GM18519 (cell line): ENCODE measurements around the gene MBOAT7.

ENCODE experiments used
- ATAC-seq: cut with Tn5 transposase; IDR thresholded peaks from one replicate; pipeline ENCODE4 v1.9.1; 2021; ENCODE audit warnings: mild to moderate bottlenecking, moderate library complexity; ENCODE audit not compliant: unreplicated experiment, low FRiP score

The MBOAT7 gene

DNA sequence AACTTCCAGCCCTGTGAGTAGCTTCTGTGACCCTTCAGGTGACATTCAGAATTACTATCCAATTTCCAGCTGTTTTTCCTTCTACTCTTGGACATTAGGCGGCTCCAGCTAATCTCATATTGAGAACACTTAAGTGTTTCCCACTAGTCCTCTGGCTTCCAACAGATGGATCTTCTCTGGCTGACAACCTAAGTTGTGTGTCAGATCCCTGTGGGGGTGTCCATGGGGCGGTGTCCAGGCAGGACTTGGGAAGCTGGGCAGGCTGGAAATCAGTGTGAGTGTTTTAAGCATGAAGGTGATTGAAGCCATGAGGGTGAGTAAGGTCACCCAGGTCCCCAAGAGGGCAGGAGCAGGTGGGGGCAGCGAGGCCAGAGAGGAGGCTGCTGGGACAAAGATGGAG is 41.7 kb downstream of the MBOAT7 start:
- no peak for ATAC-seq

DNA sequence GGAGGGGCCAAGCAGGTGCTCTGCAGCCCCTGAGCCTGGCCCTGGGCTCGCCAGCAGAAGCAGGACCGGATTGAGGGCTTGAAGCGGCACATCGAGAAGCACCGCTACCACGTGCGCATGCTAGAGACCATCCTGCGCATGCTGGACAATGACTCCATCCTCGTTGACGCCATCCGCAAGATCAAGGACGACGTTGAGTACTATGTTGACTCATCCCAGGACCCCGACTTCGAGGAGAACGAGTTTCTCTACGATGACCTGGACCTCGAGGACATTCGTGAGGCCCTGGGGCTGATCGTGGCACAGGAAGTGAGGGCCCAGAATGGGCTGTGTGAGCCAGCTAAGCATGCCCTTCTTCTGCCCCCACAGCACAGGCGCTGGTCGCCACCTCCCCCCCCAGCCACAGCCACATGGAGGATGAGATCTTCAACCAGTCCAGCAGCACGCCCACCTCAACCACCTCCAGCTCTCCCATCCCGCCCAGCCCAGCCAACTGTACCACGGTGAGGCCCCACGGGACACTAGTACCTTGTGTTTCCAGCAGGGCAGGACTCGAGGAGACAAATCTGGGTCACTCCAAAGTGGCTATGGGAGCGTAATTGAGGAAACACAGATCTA is 43.7 kb downstream of the MBOAT7 start:
- ATAC-seq: no peak

DNA sequence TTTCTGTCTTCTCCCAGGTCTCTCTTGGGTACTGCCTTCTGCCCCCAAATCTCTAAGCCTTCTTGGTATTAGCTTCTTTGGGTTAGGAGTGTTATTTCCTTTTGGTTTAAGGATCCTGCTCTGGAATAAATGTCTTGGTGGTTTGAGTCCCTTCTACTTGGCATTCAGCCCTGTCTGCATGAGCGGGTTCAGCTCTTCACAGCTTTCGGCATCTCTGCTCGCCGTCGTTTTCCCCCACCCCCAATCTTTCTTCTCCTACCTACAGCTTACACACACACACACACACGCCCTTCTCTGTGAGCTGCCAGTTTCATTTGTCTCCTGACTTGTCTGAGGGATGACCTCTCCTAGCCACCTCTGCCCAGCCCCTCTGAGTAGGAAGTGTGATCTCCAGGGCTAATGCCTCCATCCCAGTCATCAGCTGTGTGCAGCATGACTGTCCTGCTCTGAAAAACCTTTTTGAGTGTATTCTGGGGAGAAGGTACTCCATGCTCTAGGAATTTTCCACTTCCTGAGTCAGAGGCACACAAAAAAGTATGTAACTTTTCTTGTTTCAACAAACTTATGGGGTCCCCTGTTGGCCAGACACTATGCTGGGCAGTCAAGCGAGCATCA is 47.1 kb downstream of the MBOAT7 start:
- ATAC-seq: no peak

DNA sequence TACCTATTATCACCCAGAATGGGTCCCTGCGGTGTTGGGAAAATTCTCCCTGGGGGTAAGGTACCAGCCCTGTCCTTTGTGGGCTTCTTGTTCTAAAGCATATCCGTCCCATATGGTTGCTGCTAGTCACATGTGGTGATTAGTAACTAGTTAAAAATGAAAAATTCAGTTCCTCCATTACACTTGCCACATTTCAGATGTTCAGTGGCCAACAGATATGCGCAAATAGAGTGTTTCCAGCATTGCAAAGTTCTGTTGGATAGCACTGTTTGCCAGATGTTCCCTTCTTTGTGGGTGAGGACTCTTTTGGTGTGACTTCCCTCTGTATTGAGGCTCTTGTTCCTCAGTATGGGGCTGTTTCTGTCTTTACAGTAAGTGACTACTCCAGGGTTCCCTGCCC is 48.0 kb downstream of the MBOAT7 start:
- no peak for ATAC-seq

DNA sequence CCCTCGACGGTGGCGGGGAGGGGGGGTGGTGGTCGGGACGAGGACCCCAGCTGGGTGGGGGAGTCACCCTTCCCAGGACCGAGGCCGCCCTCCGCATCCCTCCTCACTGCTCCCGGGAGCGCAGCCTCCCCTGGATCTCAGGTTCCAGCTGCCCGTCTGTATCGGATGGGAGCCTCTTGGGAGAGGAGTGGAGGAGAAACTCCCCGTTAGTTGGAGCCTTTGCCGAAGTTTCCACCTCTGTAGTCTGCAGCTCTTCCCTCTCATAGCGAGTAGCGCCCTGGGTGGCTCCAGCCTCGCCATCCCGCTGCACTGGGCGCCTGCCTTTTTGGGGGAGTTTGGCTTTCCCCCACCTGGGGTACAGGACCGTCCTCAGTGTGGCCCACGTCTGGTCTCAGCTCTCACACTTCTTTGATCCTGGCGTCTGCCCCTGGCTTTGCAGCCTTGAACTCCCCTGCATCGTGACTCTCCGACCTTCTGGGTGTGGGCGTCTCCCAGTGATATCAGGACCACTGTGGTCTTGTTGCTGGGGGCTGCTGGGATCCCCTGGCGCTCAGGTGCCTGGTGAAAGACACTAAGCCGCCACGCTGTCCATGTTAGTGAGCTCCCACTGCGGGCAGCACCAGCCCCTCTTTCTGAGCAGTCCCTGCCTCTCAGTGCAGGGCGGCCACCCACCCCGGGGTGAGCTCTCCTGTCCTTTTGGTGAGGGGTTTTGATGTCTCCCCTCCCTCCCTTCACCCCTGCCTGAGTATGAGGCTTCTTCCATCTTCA is 50.7 kb downstream of the MBOAT7 start:
- no peak for ATAC-seq

DNA sequence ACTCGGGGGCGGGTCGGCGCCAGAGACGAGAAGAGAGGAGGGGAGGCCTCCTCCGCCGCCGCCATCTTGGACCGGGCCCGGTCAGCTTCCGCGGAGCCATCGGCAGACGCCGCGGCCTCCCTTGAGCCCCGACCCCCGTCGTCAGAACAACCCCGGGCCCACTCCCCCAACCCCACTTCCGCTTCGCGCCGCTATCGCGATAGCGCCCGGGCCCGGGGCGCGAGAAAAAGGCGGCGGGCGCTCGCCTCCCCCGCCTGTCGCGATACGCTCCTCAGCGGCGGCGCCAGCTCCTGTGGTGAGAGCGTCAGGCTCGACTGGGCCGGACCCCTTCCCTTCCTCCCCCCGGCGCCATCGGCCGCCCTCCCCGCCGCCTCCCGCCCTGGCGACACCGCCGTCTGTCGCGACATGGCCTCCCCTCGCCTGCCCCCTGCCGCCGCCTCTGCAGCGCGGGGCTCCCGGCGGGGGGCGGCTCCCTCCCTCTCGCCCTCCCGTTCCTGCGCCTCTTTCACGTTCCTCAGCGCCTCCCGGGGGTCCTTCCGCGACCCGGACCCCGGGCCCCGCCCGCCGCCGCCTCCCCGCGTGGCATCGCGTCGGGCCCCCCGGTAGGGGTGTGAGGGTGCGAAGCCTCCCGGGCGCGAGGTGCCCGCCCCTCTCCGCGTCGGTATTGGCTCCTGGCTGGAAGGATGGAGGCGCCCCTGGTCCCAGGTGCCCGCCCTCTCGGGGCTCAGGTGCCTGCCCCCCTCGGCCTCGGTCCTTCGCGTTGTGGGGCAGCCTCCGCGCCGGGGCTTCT is 51.5 kb downstream of the MBOAT7 start, which contains the start of gene CNOT3:
CNOT3 (plus strand) TSS at position 64 of the 790 bp plus-strand sequence. CDS start 5,217 bp downstream, outside the sequence.
- ATAC-seq: no peak

DNA sequence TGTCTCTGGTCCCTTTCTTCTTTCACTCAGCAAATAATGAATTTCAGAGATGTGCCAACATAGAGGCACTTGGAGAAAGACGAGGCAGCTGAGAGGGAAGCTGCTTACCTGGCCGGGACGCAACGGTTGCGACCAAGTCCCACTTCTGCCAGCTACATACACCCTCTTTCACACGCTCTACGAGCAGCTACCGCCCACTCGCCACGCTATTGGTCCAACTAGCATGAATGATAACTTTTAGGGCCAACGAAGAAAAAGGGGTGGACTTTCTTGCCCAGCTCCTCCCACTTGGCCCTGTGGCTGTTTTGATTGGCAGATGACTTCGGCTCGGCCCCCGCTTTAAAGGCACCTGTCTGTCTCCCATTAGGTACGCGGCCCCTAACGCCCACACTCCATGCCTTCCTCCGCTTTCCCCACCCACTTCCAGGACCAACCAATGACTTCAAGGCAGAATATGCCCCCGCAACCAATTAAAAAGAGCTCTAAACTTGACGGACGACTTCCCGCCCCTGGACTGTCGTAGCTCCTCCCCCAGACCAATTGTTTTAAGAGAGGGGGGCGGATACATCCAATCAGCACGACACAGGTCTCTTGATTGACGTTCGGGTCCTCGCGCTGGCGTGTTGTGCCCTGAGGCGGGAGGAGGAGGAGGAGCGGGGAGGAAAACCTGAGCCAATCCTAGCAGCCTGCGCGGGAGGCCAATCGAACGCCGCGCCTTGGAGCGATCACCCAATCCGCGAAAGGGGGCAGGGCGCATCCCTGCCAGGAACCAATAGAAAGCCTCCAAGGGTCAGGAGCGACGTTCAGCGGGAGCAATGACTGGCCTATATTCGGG is 52.3 kb downstream of the MBOAT7 start:
- peak; percentile 63 for ATAC-seq

DNA sequence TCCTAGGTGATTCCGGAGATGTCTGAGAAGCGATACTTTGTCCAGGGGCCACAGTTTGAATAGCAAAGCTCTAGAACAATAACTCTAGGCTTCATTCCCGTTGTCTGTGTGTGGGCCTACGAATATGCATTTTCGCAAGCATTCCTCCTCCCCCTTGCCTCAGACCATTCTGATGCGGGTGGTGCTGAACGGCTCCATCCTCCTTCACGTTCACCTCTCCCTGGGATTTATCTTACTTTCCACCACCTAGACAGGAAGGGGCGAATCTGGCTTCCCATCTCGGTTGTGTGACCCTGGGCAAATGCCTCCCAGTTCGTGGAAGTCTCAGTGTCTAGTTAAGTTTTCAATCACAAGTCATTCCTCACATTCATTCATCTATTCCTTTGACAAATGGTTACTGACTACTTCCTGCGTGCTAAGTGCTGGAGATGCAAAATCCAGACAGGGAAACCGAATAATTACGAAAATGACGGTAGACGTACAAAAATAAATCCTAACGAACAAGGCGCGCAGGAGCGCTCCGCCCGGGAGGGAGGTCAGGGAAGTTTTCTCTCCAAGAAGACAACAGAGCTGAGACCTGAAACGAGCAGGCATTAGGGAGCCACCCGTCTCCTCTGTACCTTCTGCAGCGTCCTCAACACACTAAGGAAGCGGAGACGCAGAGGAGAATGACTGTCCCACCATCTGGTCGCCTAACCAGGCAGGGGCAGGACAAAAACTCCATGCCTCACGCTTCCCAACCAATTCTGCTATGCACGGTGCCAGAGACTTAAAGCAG is 53.1 kb downstream of the MBOAT7 start:
- ATAC-seq: no peak

DNA sequence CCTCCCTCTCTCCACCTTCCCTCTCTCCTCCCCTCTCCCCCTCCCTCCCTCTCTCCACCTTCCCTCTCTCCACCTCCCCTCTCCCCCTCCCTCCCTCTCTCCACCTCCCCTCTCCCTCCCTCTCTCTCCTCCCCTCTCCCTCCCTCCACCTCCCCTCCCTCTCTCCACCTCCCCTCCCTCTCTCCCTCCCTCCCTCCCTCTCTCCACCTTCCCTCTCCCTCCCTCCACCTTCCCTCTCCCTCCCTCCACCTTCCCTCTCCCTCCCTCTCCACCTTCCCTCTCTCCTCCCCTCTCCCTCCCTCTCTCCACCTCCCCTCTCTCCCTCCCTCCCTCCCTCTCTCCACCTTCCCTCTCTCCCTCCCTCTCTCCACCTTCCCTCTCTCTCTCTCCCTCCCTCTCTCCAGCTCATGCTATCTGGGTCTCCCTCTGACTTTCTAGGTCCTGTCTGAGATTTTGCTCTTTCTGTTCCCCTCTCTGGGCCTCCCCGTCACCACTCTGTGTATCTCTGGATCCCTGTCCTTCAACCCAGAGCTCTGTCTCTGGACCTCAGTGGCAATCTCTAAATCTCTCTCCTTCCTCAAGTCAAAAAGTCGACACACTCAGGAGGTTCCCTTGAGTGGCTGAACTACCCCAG is 55.3 kb downstream of the MBOAT7 start:
- no peak for ATAC-seq

DNA sequence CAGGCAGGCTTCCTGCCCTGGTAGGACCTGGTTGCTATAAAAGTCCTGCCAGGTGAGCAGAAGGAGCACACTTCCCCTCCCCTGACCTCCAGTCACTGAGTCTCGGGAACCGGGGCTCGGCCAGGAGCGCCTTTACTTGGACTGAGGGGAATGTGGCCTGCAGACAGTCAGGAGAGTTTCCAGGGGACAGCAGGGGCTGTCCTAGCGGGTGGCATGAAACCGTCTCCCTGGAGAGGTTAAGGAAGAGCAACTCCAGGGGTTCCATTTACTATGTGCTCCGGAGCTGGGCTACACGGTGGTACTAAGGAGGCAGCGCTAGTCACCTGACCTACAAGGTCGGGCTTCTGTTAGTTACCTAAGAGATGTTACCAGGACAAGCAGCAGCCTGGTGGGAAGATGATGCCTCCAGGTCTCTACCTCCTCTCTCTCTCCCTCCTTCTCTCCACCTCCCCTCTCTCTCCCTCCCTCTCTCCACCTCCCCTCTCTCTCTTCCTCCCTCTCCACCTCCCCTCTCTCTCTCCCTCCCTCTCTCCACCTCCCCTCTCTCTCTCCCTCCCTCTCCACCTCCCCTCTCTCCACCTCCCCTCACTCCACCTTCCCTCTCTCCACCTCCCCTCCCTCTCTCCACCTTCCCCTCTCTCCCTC is 55.9 kb downstream of the MBOAT7 start:
- ATAC-seq: no peak

DNA sequence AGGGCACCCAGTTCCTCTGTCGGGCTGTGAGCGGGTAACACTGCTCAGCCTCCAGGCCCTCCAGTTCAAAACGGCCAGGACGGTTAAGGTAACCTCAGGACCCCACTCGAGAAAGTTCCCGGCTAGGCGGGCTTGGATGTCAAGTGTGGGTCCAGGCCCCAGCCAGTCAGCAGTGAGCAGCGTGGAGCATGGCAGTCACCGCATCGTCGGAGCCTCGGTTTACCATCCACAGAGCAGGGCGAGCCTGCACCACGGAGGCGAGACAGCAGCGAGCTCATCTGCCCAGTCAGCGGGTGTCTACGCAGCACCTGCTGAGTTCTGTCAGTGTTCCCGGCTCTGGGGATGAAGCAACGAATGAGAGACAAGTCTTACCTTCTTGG is 59.8 kb downstream of the MBOAT7 start:
- ATAC-seq: no peak

DNA sequence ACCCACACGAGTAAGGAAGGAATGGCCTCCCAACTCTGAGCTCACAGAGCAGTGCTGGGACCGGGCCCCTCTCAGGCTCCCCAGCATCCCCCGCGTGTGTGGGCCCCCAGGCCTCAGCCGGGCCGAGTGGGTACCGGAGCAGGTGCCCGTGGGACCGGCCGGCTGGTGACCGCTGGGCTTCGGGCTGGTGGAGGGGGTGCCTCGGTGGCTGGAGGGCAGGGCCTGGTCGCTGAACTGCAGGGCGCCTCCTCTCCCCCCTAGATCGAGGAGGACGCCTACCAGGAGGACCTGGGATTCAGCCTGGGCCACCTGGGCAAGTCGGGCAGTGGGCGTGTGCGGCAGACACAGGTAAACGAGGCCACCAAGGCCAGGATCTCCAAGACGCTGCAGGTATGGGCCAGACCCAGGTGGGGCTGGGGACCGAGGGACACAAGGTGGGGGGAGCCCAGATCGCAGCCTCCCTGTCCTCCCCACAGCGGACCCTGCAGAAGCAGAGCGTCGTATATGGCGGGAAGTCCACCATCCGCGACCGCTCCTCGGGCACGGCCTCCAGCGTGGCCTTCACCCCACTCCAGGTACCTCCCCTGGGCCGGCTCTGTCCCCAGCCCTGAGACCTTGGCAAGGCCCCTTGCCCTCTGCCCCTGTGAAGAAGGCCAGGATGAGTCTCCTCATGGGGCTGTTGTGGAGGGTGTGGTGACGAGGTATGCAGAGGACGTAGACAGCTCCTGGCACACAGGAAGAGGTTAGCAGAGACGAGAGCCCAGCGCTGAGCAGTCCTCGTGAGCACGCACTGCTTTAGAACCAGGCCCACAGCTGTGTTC is 60.4 kb downstream of the MBOAT7 start:
- ATAC-seq: no peak

DNA sequence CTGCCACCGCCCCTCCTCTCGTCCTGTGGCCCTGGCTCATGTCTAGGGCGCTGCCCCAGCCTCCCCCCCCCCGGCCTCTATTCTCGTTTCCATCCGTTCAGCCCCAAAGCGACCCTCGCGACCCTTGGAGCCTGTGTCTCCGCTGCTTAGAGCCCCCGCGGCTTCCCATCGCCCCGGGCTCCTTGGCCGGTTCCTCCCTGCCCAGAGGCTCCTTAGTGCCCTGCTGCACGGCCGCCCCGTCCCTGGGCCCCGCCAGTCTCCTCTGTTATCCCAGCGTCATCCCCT is 61.0 kb downstream of the MBOAT7 start:
- no peak for ATAC-seq

DNA sequence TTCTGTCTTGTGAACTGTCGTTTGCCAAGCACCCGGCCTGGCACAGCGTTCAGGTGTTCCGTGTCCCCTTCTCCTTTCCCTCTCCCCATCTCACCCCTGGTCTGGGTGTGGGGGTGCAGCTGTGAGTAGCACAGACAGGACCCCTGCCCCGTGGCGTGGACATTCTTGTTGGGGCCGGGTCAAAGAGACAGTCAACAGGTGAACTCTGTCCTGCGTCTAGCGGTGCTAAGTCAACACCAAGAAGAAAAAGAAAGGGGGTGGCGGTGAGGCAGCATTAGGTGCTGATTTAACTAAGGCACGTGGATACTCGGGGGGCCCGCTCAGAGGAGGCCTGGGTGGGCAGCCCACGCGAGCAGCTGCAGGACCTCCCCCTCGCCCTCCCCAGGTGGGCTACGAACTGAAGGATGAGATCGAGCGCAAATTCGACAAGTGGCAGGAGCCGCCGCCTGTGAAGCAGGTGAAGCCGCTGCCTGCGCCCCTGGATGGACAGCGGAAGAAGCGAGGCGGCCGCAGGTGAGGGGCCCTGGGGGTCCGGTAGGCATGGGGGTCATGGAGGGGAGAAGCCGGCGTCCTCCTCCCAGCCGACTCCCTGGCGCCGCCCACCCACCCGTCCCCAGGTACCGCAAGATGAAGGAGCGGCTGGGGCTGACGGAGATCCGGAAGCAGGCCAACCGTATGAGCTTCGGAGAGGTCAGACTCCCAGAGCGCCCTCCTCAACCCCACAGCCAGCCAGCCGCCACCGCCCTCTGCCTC is 61.5 kb downstream of the MBOAT7 start:
- ATAC-seq: no peak

DNA sequence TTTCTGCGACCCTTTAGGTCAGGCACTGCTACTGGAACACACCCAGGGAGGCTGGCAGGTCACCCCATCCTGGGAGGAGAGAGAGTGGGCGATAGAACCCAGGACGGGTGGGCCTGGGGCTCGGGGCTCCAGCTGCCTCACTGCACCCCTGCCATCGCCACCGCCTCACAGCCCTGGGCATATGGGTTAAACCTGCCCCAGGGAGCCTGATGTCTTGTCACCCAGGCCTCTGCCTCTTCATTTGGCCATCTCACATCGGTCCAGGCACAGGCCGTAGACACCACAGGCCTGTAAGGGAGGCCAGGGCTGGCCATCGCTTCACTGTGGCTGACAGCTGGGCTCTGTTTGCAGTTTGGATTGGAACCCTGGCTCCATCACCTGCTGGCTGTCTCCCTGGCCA is 63.7 kb downstream of the MBOAT7 start:
- no peak for ATAC-seq

DNA sequence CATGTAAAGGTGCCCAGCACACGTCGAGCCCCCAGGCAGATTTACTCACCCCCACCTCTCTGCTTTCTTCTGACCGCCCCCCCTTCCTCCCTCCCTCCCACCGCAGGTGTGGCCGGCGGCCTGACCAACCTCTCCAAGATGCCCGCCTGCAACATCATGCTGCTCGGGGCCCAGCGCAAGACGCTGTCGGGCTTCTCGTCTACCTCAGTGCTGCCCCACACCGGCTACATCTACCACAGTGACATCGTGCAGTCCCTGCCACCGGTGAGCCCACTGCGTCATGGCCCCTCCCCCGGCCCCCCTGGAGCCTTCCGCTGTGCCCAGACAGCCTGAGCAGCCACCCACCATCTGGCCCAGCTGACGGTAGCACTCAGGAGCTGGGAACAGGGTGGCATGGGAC is 65.0 kb downstream of the MBOAT7 start:
- no peak for ATAC-seq

DNA sequence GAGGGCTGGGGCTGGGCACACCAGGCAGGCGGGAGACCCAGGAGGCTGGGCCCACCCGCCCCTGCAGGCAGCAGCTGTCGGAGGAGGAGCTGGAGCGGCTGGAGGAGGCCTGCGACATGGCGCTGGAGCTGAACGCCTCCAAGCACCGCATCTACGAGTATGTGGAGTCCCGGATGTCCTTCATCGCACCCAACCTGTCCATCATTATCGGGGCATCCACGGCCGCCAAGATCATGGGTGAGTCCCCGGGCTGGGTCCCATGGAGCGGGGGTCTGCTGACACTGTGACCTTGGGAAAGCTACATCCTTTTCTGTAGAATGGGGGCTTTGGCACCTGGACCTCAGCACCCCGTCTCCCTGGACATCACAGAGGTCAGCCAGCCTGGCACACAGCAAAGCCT is 65.7 kb downstream of the MBOAT7 start:
- ATAC-seq: no peak
